Body of pancreas (tissue), 4 donors: ENCODE measurements around the gene ARCN1. TPM values are rescaled to one million over a fixed set of nuclear protein-coding genes. Genes with fewer than 3 reads are reported as not detected.

Experiments used
- ATAC-seq: fragments of 150-250 bp; one replicate; pipeline ENCODE4 v1.9.1; 2016
- DNase-seq, 4 donors: peaks; one replicate each; pipeline ENCODE4 v3.0.0-alpha.2; 2019
- H3K27ac ChIP-seq, 4 donors: fragments of 200-600 bp; sonication (generic); 1 replicate in 3 of 4; 2 replicates in 1 of 4; pipeline versions ENCODE4 v1.5.1 to v1.6.1; 2016 to 2019; ENCODE audit warnings: mild to moderate bottlenecking in 1 of 4, mixed read lengths in 1 of 4, moderate library complexity in 1 of 4
- H3K27me3 ChIP-seq, 2 donors: fragments of 200-600 bp; sonication (generic); one replicate each; pipeline ENCODE4 v1.6.0; 2016; ENCODE audit warnings: mild to moderate bottlenecking in 1 of 2
- H3K36me3 ChIP-seq, 2 donors: fragments of 200-600 bp; sonication (generic); replicated peaks in 1 of 2; 2 replicates each; pipeline ENCODE4 v1.5.1; 2016; ENCODE audit warnings: low read depth in 2 of 2; ENCODE audit not compliant: insufficient read depth in 1 of 2
- H3K4me1 ChIP-seq: fragments of 200-600 bp; sonication (generic); one replicate; pipeline ENCODE4 v1.6.0; 2016
- H3K4me3 ChIP-seq, 2 donors: fragments of 200-600 bp; sonication (generic); 1 replicate in 1 of 2; 2 replicates in 1 of 2; pipeline ENCODE4 v1.5.1; 2016 to 2019
- H3K9me3 ChIP-seq, 3 donors: fragments of 200-600 bp; sonication (generic); 1 replicate in 2 of 3; 2 replicates in 1 of 3; pipeline ENCODE4 v1.5.1; 2016
- POLR2A ChIP-seq, 3 donors: fragments of 450-650 bp; IDR thresholded peaks; one replicate each; pipeline ENCODE4 v1.6.1; 2016; ENCODE audit warnings: antibody characterized with exemption in 3 of 3, mild to moderate bottlenecking in 2 of 3
- WGBS, 2 donors: methylation state at CpG; one replicate each; pipeline ENCODE4 v1.1.5; 2017; 5-methylcytosine and 5-hydroxymethylcytosine counted together
- intact Hi-C: fragments of 100-400 bp; cut with DNase I; formaldehyde crosslinking; loops from one replicate; pipeline ENCODE4 v1.15.1; 2023
- total RNA-seq, 2 donors: library from RNA; depleted of rRNA; stranded (reverse); fragments of >200 nt; gene quantifications; one replicate each; pipeline ENCODE4 v1.1.0, GENCODE V29; 2016
- TF ChIP-seq, protein P1 (sequence below), 7 experiments: fragments of 450-650 bp in 4 of 7; fragments of 200-600 bp in 3 of 7; sonication (generic) in 3 of 7; IDR thresholded peaks; one replicate each; pipeline ENCODE4 v1.5.1; 2016 to 2019; ENCODE audit warnings: antibody characterized with exemption in 7 of 7

ARCN1 gene
- total RNA-seq, 2 donors from 2014 or later: 49.8 to 64.3 TPM

DNA sequence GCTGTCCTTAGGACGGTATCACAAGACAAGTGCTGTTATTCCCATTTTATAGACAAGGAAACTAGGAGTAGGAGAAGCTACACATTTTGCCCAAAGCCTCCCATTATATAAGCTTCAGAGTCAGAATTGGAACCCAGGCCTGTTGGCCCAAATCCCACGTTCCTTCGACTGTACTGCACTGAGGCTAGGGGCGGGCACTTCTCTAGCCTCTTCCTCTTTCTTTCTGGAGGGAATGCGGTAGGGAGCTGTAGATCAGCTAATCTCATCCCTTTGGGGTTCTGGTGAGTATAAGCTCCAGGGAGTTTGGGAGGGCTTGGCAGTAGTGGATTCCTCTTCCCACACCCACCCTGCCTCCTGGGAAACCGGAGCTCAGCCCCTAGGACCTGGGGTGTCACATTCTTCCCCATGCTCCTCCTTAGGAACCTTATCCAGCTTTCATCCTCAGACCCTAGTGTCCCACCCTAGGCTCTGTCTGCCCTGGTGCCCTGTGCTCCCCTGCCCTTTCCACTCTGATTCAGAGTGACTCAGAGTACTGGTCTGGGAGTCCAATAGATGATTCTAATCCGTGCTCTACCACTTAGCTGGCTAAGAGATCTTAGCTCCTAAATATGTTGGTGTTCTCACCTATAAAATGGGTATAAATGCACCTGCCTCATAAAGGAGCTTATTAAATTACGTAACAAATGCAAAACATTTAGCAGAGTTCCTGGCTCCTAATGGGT, 64.5 kb downstream of the ARCN1 start:
- no peak overlapping the region for H3K27ac ChIP-seq
- ATAC-seq: no peak
- WGBS, 2 donors: 74 to 78% methylated on average over 8 of the region's 8 CpGs

DNA sequence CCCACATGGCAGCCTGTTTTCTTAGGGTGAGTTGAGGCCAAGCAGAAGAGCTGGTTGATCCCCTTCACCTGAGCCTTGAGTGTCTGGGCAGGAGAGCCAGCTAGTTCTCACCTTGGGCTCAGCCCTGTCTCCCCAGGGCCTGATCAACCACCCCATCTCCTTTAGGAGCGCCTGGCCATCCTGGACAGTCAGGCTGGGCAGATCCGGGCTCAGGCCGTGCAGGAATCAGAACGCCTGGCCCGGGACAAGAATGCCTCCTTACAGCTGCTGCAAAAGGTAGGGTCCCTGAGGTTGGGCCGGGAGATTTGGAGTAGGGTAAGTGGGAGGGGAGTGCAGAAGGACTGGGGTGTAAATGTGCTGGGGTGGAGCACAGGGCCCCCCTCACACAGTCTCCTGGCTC, 66.5 kb downstream of the ARCN1 start:
- no peak for DNase-seq
- Histone ChIP-seq H3K27ac (no peak overlapping the region), H3K9me3 (no peaks in the 10 kb centered on the region)

More for the DNA sequence above, 64.5 kb downstream of the ARCN1 start:
- intact Hi-C loops: no loop called here
- no peaks in the 10 kb centered on the region for H3K36me3 ChIP-seq
- DNase-seq: no peak
- no peaks in the 10 kb centered on the region for H3K27me3 ChIP-seq
- H3K9me3 ChIP-seq: no peaks in the 10 kb centered on the region
- TF ChIP-seq, protein P1, sequence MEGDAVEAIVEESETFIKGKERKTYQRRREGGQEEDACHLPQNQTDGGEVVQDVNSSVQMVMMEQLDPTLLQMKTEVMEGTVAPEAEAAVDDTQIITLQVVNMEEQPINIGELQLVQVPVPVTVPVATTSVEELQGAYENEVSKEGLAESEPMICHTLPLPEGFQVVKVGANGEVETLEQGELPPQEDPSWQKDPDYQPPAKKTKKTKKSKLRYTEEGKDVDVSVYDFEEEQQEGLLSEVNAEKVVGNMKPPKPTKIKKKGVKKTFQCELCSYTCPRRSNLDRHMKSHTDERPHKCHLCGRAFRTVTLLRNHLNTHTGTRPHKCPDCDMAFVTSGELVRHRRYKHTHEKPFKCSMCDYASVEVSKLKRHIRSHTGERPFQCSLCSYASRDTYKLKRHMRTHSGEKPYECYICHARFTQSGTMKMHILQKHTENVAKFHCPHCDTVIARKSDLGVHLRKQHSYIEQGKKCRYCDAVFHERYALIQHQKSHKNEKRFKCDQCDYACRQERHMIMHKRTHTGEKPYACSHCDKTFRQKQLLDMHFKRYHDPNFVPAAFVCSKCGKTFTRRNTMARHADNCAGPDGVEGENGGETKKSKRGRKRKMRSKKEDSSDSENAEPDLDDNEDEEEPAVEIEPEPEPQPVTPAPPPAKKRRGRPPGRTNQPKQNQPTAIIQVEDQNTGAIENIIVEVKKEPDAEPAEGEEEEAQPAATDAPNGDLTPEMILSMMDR (IDR thresholded peaks at IDR 0.05): no peak
- no peak for TF ChIP-seq POLR2A (IDR thresholded peaks at IDR 0.05)
- peaks cover 48% of the 10 kb centered on the region for H3K4me1 ChIP-seq
- H3K4me3 ChIP-seq: no peak overlapping the region

DNA sequence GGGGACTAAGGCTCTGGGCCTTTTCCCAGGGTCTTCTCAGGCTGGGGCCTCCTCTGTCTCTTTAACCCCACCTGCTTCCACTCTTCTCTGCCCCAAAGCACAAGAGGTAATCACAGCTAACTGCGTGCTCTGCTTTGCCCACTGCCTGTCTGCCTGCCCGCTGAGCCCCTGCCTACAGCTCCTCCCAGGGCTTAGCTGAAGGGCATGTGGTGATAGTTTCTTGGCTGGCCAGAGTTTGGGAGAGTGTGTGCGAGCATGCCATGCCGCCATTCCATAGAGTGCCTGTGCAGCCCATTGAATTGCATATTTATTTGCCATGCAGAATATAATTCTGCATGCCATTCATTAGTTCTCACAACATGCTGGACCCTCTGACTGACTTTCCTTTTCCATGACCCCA, 67.7 kb downstream of the ARCN1 start:
- no peak for DNase-seq
- intact Hi-C loops: no loop called here
- 91 to 93% methylated on average over 4 of the region's 4 CpGs for WGBS, 2 donors
- Histone ChIP-seq H3K36me3 (peaks cover 0 to 3% of the 10 kb centered on the region in 2 donors), H3K27ac (no peak overlapping the region), H3K27me3 (no peaks in the 10 kb centered on the region), H3K9me3 (no peaks in the 10 kb centered on the region), H3K4me3 (no peak overlapping the region), H3K4me1 (peaks cover 55% of the 10 kb centered on the region)
- no peak for TF ChIP-seq POLR2A (IDR thresholded peaks at IDR 0.05)
- TF ChIP-seq, protein P1 (IDR thresholded peaks at IDR 0.05): no peak
- ATAC-seq: no peak

More for the DNA sequence above, 66.5 kb downstream of the ARCN1 start:
- Histone ChIP-seq H3K27me3 (no peaks in the 10 kb centered on the region), H3K36me3 (no peaks in the 10 kb centered on the region), H3K4me3 (no peak overlapping the region), H3K4me1 (peaks cover 62% of the 10 kb centered on the region)
- ATAC-seq: no peak
- WGBS, 2 donors: 90 to 97% methylated on average over 6 of the region's 6 CpGs
- intact Hi-C loops: no loop called here
- TF ChIP-seq, protein P1 (IDR thresholded peaks at IDR 0.05): no peak
- no peak for TF ChIP-seq POLR2A (IDR thresholded peaks at IDR 0.05)

DNA sequence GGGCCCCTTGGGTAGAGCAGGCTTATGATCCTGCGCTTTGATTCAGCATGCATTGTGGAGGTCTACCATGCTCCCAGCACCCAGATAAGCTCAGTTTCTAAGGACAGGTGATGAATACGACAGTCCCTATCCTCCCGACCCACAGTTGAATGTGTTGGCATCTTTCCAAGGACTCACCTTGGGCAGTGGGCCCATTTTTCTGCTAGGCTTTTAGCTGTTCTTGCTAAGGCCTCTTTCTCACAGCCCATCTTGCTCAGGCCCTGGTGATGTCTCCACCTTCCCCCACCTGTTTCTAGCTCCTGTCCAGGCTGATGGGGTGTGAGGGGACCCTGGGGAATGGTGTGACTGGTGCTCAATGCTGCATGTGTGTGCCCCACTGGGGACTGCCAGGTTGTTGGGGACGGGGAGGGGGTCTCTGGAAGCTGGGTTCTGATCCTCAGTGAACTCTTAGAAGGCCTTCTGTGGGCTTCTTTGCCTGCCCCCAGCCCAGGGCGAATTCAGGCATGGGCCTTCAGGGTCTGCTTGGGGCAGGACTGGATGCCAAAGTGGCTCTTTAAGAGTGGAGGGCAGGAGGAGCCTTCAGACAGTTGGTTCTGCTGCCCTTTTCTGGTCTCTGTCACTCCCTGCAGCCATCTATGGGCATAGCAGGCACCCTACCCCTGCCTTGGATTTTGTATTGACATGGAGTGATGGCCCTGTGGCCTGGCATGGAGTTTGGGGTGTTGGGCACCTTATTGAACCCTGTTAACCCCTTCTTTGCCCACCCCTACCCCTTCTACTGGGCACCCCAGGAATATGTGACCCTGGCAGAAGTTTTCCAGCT, 68.3 kb downstream of the ARCN1 start:
- peaks cover 0 to 4% of the 10 kb centered on the region in 2 donors for H3K36me3 ChIP-seq
- TF ChIP-seq, protein P1 (IDR thresholded peaks at IDR 0.05): peak in 3 of 7 experiments; percentile 17 to 23 (median 19)
- TF ChIP-seq POLR2A (IDR thresholded peaks at IDR 0.05): no peak
- H3K27ac ChIP-seq: no peak overlapping the region
- no peak for ATAC-seq
- H3K4me1 ChIP-seq: peaks cover 48% of the 10 kb centered on the region
- H3K27me3 ChIP-seq: no peaks in the 10 kb centered on the region
- intact Hi-C loops: no loop called here
- WGBS, 2 donors: 39 to 59% methylated on average over 3 to 4 of the region's 5 CpGs
- DNase-seq: peak in 2 of 4 donors; percentile 56 to 62
- no peaks in the 10 kb centered on the region for H3K9me3 ChIP-seq
- no peak overlapping the region for H3K4me3 ChIP-seq
